HG03520 (cell line): ENCODE data around the gene TRIO.

Source experiments
- ATAC-seq: cut with Tn5 transposase; IDR thresholded peaks from one replicate; pipeline ENCODE4 v1.9.1; 2021; ENCODE audit warnings: mild to moderate bottlenecking, moderate library complexity; ENCODE audit not compliant: unreplicated experiment

TRIO gene

GRCh38 chr5:14443671-14444093 lies 300.5 kb downstream of the TRIO start:
- no peak for ATAC-seq

- no peak for ATAC-seq
These were observed 301.0 kb downstream of the TRIO start for GRCh38 chr5:14444161-14444560.

- no peak for ATAC-seq
These were observed 301.9 kb downstream of the TRIO start for GRCh38 chr5:14445013-14445412.

- ATAC-seq: no peak
These were observed 302.6 kb downstream of the TRIO start for GRCh38 chr5:14445576-14446290.

GRCh38 chr5:14447958-14448911 lies 305.1 kb downstream of the TRIO start:
- no peak for ATAC-seq

- ATAC-seq: no peak
These were observed 306.0 kb downstream of the TRIO start for GRCh38 chr5:14449052-14449661.

GRCh38 chr5:14450018-14450524 lies 306.9 kb downstream of the TRIO start:
- no peak for ATAC-seq

GRCh38 chr5:14450742-14451141 lies 307.6 kb downstream of the TRIO start:
- ATAC-seq: no peak

- no peak for ATAC-seq
These were observed 308.7 kb downstream of the TRIO start for GRCh38 chr5:14451871-14452270.

- no peak for ATAC-seq
These were observed 309.7 kb downstream of the TRIO start for GRCh38 chr5:14452685-14453454.

GRCh38 chr5:14453481-14453880 lies 310.3 kb downstream of the TRIO start:
- ATAC-seq: no peak

GRCh38 chr5:14455814-14456321 lies 312.7 kb downstream of the TRIO start:
- ATAC-seq: no peak

- ATAC-seq: no peak
These were observed 314.3 kb downstream of the TRIO start for GRCh38 chr5:14457476-14457875.

- ATAC-seq: no peak
These were observed 315.3 kb downstream of the TRIO start for GRCh38 chr5:14458414-14458813.

GRCh38 chr5:14460844-14461398 lies 317.8 kb downstream of the TRIO start:
- no peak for ATAC-seq

- ATAC-seq: no peak
These were observed 319.5 kb downstream of the TRIO start for GRCh38 chr5:14462681-14463080.

- no peak for ATAC-seq
These were observed 320.5 kb downstream of the TRIO start for GRCh38 chr5:14463629-14464028.

- no peak for ATAC-seq
These were observed 321.0 kb downstream of the TRIO start for GRCh38 chr5:14464096-14464495.

- ATAC-seq: no peak
These were observed 321.5 kb downstream of the TRIO start for GRCh38 chr5:14464671-14465070.

GRCh38 chr5:14465116-14465515 lies 322.0 kb downstream of the TRIO start:
- ATAC-seq: no peak
